Stimulated activated CD4-positive, alpha-beta T cell treated with anti-CD3 and anti-CD28 coated beads, Interleukin-4, amount 100 ng/mL, for 4 hours (primary cell): ENCODE results near the gene COPZ1.
A peak's percentile ranks its signal among the peaks of the same experiment; 100 is the strongest.

ENCODE experiments used
- DNase-seq, 2 experiments: peaks; one replicate each; pipeline ENCODE4 v3.0.0-alpha.2; 2020

COPZ1 gene

GRCh38 chr12:54359762-54360351 lies 34.9 kb downstream of the COPZ1 start:
- no peak for DNase-seq

- peak; percentile 44 to 58 for DNase-seq
Observed at GRCh38 chr12:54360717-54361456, 36.0 kb downstream of the COPZ1 start.

- no peak for DNase-seq
Observed at GRCh38 chr12:54363047-54363446, 38.1 kb downstream of the COPZ1 start.

GRCh38 chr12:54363618-54364017 lies 38.7 kb downstream of the COPZ1 start:
- DNase-seq, result no peak

- DNase-seq, result no peak
Observed at GRCh38 chr12:54364413-54364812, 39.5 kb downstream of the COPZ1 start, which contains the start of gene GPR84. Gene GPR84, minus strand, starts transcription at chr12:54364486. Its CDS starts 635 bp downstream, at chr12:54363851.

- no peak for DNase-seq
Observed at GRCh38 chr12:54368025-54368708, 43.2 kb downstream of the COPZ1 start.

GRCh38 chr12:54368709-54369596 lies 44.0 kb downstream of the COPZ1 start:
- peak; percentile 84 to 90 for DNase-seq

GRCh38 chr12:54369597-54370131 lies 44.7 kb downstream of the COPZ1 start:
- DNase-seq, result no peak

- no peak for DNase-seq
Observed at GRCh38 chr12:54370171-54370730, 45.3 kb downstream of the COPZ1 start.

GRCh38 chr12:54371328-54372112 lies 46.6 kb downstream of the COPZ1 start:
- no peak for DNase-seq

GRCh38 chr12:54372113-54372806 lies 47.3 kb downstream of the COPZ1 start:
- no peak for DNase-seq

GRCh38 chr12:54373649-54374561 lies 49.0 kb downstream of the COPZ1 start:
- DNase-seq, result peak in 1 of 2 experiments; percentile 18

GRCh38 chr12:54374562-54375258 lies 49.8 kb downstream of the COPZ1 start:
- DNase-seq, result no peak

- DNase-seq, result no peak
Observed at GRCh38 chr12:54375259-54375579, 50.3 kb downstream of the COPZ1 start.

GRCh38 chr12:54376596-54376995 lies 51.7 kb downstream of the COPZ1 start:
- DNase-seq, result no peak

GRCh38 chr12:54377007-54377406 lies 52.1 kb downstream of the COPZ1 start:
- no peak for DNase-seq

GRCh38 chr12:54377797-54378515 lies 53.0 kb downstream of the COPZ1 start:
- no peak for DNase-seq

- no peak for DNase-seq
Observed at GRCh38 chr12:54378796-54379397, 54.0 kb downstream of the COPZ1 start.
